K562 (cell line): ENCODE measurements around the gene SLBP. TPM values are rescaled to one million over a fixed set of nuclear protein-coding genes. Genes with fewer than 3 reads are reported as not detected.

Experiments
- ATAC-seq: fragments of 200-7000 bp; cut with Tn5 transposase; 3 replicates; pipeline ENCODE4 v1.9.1; 2020; ENCODE audit warnings: moderate library complexity
- BruUV-seq: library from RNA; stranded (reverse); fragments of 400-500 nt; replicated peaks from 2 replicates; lab custom pipeline; 2021; lab: Mats Ljungman, UMichigan
- CTCF ChIA-PET: fragments of 300-600 bp; formaldehyde crosslinking; extraction: SDS; loops from one replicate; lab custom pipeline; 2021; ENCODE audit warnings: low intra/inter-chr PET ratio; lab: Yijun Ruan, JAX
- POLR2A ChIA-PET: fragments of 300-600, 350-650 bp; sonication (Branson Sonifier 250); formaldehyde crosslinking; extraction: SDS; loops from one replicate; lab custom pipeline; 2021; ENCODE audit warnings: antibody characterized with exemption, inconsistent platforms; lab: Yijun Ruan, JAX
- DNase-seq, 4 experiments: peaks; one replicate each; pipeline versions ENCODE4 v3.0.0 to v3.0.0-alpha.2; 2011 to 2018; ENCODE audit warnings: low spot score in 3 of 4, mixed read lengths in 3 of 4; ENCODE audit errors: extremely low read depth in 1 of 4
- FAIRE-seq: peaks from 2 replicates; lab custom pipeline; 2011; peaks lifted over from hg19 to GRCh38; lab: Jason Lieb, UNC
- H2AFZ ChIP-seq: 2 replicates; pipeline ENCODE4 v1.6.0; 2011; ENCODE audit warnings: low read depth, low read length, control low read depth, inconsistent platforms
- H3K27ac ChIP-seq: fragments of 200-600 bp; 3 replicates; pipeline ENCODE4 v1.8.0; 2011; ENCODE audit warnings: low read depth, mild to moderate bottlenecking, control low read depth, inconsistent platforms, low read length, moderate library complexity, mixed read lengths; ENCODE audit errors: extremely low read depth
- H3K27me3 ChIP-seq, 2 experiments: fragments of 300-600 bp in 1 of 2; 2 replicates in 1 of 2; 3 replicates in 1 of 2; pipeline versions ENCODE4 v1.6.0 to v1.8.0; 2011; ENCODE audit warnings: inconsistent platforms in 2 of 2, low read length in 2 of 2, mild to moderate bottlenecking in 1 of 2, mixed read lengths in 1 of 2, moderate library complexity in 1 of 2; ENCODE audit not compliant: control insufficient read depth in 2 of 2, insufficient read depth in 2 of 2
- H3K36me3 ChIP-seq: fragments of 300-600 bp; 3 replicates; pipeline ENCODE4 v1.8.0; 2011; ENCODE audit warnings: mild to moderate bottlenecking, low read length, inconsistent platforms; ENCODE audit not compliant: control insufficient read depth, insufficient read depth
- H3K4me1 ChIP-seq, 2 experiments: fragments of 200-600 bp in 1 of 2; replicated peaks in 1 of 2; 2 replicates in 1 of 2; 3 replicates in 1 of 2; pipeline versions ENCODE4 v1.5.1 to v1.8.0; 2011; ENCODE audit warnings: inconsistent platforms in 2 of 2, low read length in 2 of 2, mild to moderate bottlenecking in 1 of 2, mixed read lengths in 1 of 2, moderate library complexity in 1 of 2; ENCODE audit not compliant: control insufficient read depth in 2 of 2, insufficient read depth in 2 of 2
- H3K4me2 ChIP-seq: 2 replicates; pipeline ENCODE4 v1.6.1; 2011; ENCODE audit warnings: low read length, control low read depth, inconsistent platforms, mixed read lengths; ENCODE audit not compliant: insufficient read depth
- H3K4me3 ChIP-seq: fragments of 200-600 bp; sonication (generic), shearing (Covaris generic); 2 replicates; pipeline ENCODE4 v1.5.1; 2016; ENCODE audit warnings: control low read depth, inconsistent platforms
- H3K79me2 ChIP-seq: fragments of 200-600 bp; 3 replicates; pipeline ENCODE4 v1.8.0; 2011; ENCODE audit warnings: low read length, inconsistent platforms; ENCODE audit not compliant: control insufficient read depth, insufficient read depth
- H3K9ac ChIP-seq, 2 experiments: 2 replicates each; pipeline versions ENCODE4 v1.6.0 to v1.6.1; 2011; ENCODE audit warnings: low read depth in 2 of 2, low read length in 2 of 2, control low read depth in 1 of 2, inconsistent platforms in 1 of 2, mild to moderate bottlenecking in 1 of 2, mixed read lengths in 1 of 2; ENCODE audit not compliant: insufficient read depth in 1 of 2
- H3K9me1 ChIP-seq: one replicate; pipeline ENCODE4 v1.6.0; 2011; ENCODE audit warnings: inconsistent platforms, mild to moderate bottlenecking, low read length, moderate library complexity; ENCODE audit not compliant: control insufficient read depth, insufficient read depth
- H3K9me3 ChIP-seq: replicated peaks from 2 replicates; pipeline ENCODE4 v1.5.1; 2011; ENCODE audit warnings: low read depth, low read length, inconsistent platforms; ENCODE audit not compliant: control insufficient read depth, insufficient read depth
- H4K20me1 ChIP-seq: replicated peaks from 2 replicates; pipeline ENCODE4 v1.6.1; 2011; ENCODE audit warnings: low read length, inconsistent platforms, mixed read lengths; ENCODE audit not compliant: control insufficient read depth, insufficient read depth
- CBX1 ChIP-seq: sonication (generic); IDR thresholded peaks from 2 replicates; pipeline ENCODE4 v1.6.1; 2016; ENCODE audit warnings: antibody characterized with exemption, low read depth, mild to moderate bottlenecking
- CBX3 ChIP-seq, 2 experiments: IDR thresholded peaks; 1 replicate in 1 of 2; 2 replicates in 1 of 2; pipeline ENCODE4 v1.6.1; 2012; ENCODE audit warnings: inconsistent platforms in 2 of 2, low read length in 2 of 2, borderline replicate concordance in 1 of 2, control low read depth in 1 of 2
- CREBBP ChIP-seq: IDR thresholded peaks from one replicate; pipeline ENCODE4 v1.6.1; 2012; ENCODE audit warnings: low read depth, mild to moderate bottlenecking, control low read depth, inconsistent platforms, low read length
- FOXJ3 ChIP-seq: sonication (generic); formaldehyde crosslinking; IDR thresholded peaks from 2 replicates; pipeline ENCODE4 v1.4.0; 2020; ENCODE audit warnings: mild to moderate bottlenecking, missing genetic modification reagents
- PHF20 ChIP-seq: fragments of 450-650 bp; IDR thresholded peaks from 2 replicates; pipeline ENCODE4 v1.6.1; 2018; ENCODE audit not compliant: partially characterized antibody
- PRMT5 ChIP-seq: sonication (generic); formaldehyde crosslinking; IDR thresholded peaks from 2 replicates; pipeline ENCODE4 v1.5.0; 2020; ENCODE audit warnings: missing genetic modification reagents
- WGBS: fragments of 100-300 bp; shearing (Covaris generic); methylation state at CpG from one replicate; pipeline ENCODE4 v1.1.6; 2016; ENCODE audit warnings: low coverage, mixed read lengths; ENCODE audit not compliant: insufficient coverage; ENCODE audit errors: missing lambda C conversion rate; 5-methylcytosine and 5-hydroxymethylcytosine counted together
- in situ Hi-C: fragments of 300-500 bp; cut with MboI; formaldehyde crosslinking; loops from 4 replicates; pipeline ENCODE4 v1.15.0; 2018; ENCODE audit warnings: inconsistent platforms, mixed read lengths
- intact Hi-C: fragments of 100-400 bp; cut with micrococcal nuclease; formaldehyde crosslinking; loops from 2 replicates; pipeline ENCODE4 v1.14.2; 2022
- polyA plus RNA-seq, 8 experiments: library from polyadenylated mRNA; depleted of rRNA in 4 of 8; stranded (reverse) in 5 of 8; unstranded in 3 of 8; fragments of >200 nt; fragmentation: Nextera tagmentation in 2 of 8; fragmentation: Illumina TruSeq in 1 of 8; extraction: Ambion mirVana in 2 of 8; extraction: Trizol in 1 of 8; gene quantifications; 2 replicates each; pipeline versions ENCODE4 v1.2.1 to v1.2.3, GENCODE V29; 2011 to 2014; ENCODE audit warnings: inconsistent platforms in 1 of 8, missing spikeins in 1 of 8
- total RNA-seq, 7 experiments: library from RNA; depleted of rRNA in 6 of 7; stranded (reverse); fragments of >200 nt in 6 of 7; fragmentation: Illumina TruSeq in 2 of 7; extraction: Trizol in 2 of 7; gene quantifications; 2 replicates each; pipeline versions ENCODE4 v1.2.1 to v1.2.3, GENCODE V29; 2011 to 2021; ENCODE audit warnings: low replicate concordance in 1 of 7
- TF ChIP-seq, protein P1 (sequence below): sonication (generic); formaldehyde crosslinking; IDR thresholded peaks from 2 replicates; pipeline ENCODE4 v1.9.0; 2022; ENCODE audit warnings: mild to moderate bottlenecking, missing genetic modification reagents
- TF ChIP-seq, protein P2 (sequence below): fragments of 250-450 bp; sonication (Bioruptor Pico); IDR thresholded peaks from 2 replicates; pipeline ENCODE4 v1.8.0; 2022; ENCODE audit warnings: moderate library complexity, mild to moderate bottlenecking, inconsistent platforms

SLBP gene
- total and polyA plus RNA-seq, 9 of the 15 experiments (the other 6 are each of a cell fraction or from before 2014, with no cell fraction given): 49.4 to 221 (median 162) TPM

DNA sequence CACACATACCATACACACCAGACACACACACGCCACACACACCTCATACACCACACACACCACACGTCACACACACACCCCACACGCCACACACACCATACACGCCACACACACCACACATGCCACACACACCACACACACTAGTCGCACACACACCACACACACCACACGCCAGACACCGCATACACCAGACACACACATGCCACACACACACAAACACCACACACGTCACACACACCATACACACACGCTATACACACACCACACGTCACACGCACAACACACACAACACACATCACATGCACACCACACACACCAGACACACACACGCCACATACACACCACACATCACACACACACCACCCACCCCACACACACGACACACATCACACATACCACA is 60.0 kb downstream of the SLBP start:
- FAIRE-seq: no peak
- Histone ChIP-seq H3K9ac (no peak overlapping the region), H2AFZ (no peak overlapping the region), H3K9me1 (no peaks in the 10 kb centered on the region), H3K4me2 (no peak overlapping the region), H4K20me1 (peaks cover 6% of the 10 kb centered on the region), H3K9me3 (no peaks in the 10 kb centered on the region), H3K36me3 (no peaks in the 10 kb centered on the region), H3K79me2 (no peaks in the 10 kb centered on the region)
- POLR2A ChIA-PET: no interaction called here
- 76% methylated on average over 10 of the region's 13 CpGs for WGBS
- ATAC-seq: no peak
- TF ChIP-seq, protein P1, sequence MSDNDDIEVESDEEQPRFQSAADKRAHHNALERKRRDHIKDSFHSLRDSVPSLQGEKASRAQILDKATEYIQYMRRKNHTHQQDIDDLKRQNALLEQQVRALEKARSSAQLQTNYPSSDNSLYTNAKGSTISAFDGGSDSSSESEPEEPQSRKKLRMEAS: peak; percentile 6; the same call in 1 of the 2 replicates
- TF ChIP-seq PRMT5 (CRISPR knock-in tag) (no peak), CBX3 (IDR thresholded peaks at IDR 0.05; ENCODE audit: borderline replicate concordance in 1 of 2, low read length in 2 of 2) (0 out of 3 replicates have a peak, but pooled peaks of 1 of the 2 experiments have one; percentile 32), PHF20 (peak; percentile 38), CBX1 (0 out of 2 replicates have a peak, but pooled peaks have one; percentile 33), FOXJ3 (no peak)
- TF ChIP-seq, all 486 proteins: peak for 4
- DNase-seq: no peak
- intact Hi-C loops (no loop called here), in situ Hi-C loops (no loop called here)
- BruUV-seq: no TSS peak
- Histone ChIP-seq H3K27me3 (peaks cover 0 to 36% of the 10 kb centered on the region in 2 experiments; a peak in 3 of 5 replicates), H3K27ac (no peak overlapping the region), H3K4me3 (no peak overlapping the region), H3K4me1 (peaks cover 0 to 40% of the 10 kb centered on the region in 2 experiments; a peak in 2 of 5 replicates)
- CTCF ChIA-PET: no interaction called here

DNA sequence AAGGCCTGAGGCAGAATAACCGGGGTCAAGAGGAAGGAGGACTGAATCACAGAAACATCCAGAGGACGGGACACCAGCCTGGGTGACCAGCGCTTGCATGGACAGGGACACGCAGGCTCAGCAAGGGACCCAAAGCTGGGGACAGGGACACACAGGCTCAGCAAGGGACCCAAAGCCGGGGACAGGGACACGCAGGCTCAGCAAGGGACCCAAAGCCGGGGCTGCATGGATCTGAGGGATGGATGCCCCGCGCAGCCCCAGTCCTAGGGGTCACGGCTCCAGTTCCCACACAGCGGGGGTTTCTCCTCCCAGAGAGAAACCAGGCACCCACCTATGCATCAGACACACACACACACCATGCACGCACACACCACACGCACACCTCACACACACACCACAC is 60.5 kb downstream of the SLBP start:
- no TSS peak for BruUV-seq
- TF ChIP-seq, protein P2, sequence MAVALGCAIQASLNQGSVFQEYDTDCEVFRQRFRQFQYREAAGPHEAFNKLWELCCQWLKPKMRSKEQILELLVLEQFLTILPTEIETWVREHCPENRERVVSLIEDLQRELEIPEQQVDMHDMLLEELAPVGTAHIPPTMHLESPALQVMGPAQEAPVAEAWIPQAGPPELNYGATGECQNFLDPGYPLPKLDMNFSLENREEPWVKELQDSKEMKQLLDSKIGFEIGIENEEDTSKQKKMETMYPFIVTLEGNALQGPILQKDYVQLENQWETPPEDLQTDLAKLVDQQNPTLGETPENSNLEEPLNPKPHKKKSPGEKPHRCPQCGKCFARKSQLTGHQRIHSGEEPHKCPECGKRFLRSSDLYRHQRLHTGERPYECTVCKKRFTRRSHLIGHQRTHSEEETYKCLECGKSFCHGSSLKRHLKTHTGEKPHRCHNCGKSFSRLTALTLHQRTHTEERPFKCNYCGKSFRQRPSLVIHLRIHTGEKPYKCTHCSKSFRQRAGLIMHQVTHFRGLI (CRISPR knock-in tag): no peak
- TF ChIP-seq CREBBP: no peak
- no peaks in the 10 kb centered on the region for H3K79me2 ChIP-seq
- H3K27ac ChIP-seq: no peak overlapping the region
- in situ Hi-C loops: no loop called here
- H2AFZ ChIP-seq: no peak overlapping the region
- no peak overlapping the region for H3K4me2 ChIP-seq
- WGBS: 48% methylated on average over 10 of the region's 13 CpGs
- peaks cover 0 to 35% of the 10 kb centered on the region in 2 experiments; a peak in 2 of 5 replicates for H3K4me1 ChIP-seq
- CTCF ChIA-PET: no interaction called here
- no peak overlapping the region for H3K9ac ChIP-seq
- H3K36me3 ChIP-seq: no peaks in the 10 kb centered on the region
- no peak for DNase-seq
- peak; percentile 32 for ATAC-seq
- H4K20me1 ChIP-seq: peaks cover 6% of the 10 kb centered on the region
- FAIRE-seq: no peak
- H3K9me3 ChIP-seq: no peaks in the 10 kb centered on the region
- POLR2A ChIA-PET: no interaction called here
- H3K27me3 ChIP-seq: peaks cover 0 to 38% of the 10 kb centered on the region in 2 experiments; a peak in 4 of 5 replicates
- no peaks in the 10 kb centered on the region for H3K9me1 ChIP-seq
- intact Hi-C loops: no loop called here
- H3K4me3 ChIP-seq: no peak overlapping the region
